HG03575 (cell line): ENCODE results near the gene GRIK3.

ENCODE experiments used
- ATAC-seq: cut with Tn5 transposase; IDR thresholded peaks from one replicate; pipeline ENCODE4 v1.9.1; 2021; ENCODE audit not compliant: unreplicated experiment, insufficient number of reproducible peaks, low FRiP score; ENCODE audit errors: extremely low read depth

Gene GRIK3

GRCh38 chr1:37021502-37021901 is 12.8 kb downstream of the GRIK3 start:
- ATAC-seq: no peak

GRCh38 chr1:37020653-37021277 is 13.6 kb downstream of the GRIK3 start:
- no peak for ATAC-seq

- ATAC-seq: no peak
These were observed 15.8 kb downstream of the GRIK3 start for GRCh38 chr1:37018510-37018909.

GRCh38 chr1:37017720-37018119 is 16.6 kb downstream of the GRIK3 start:
- ATAC-seq: no peak

- no peak for ATAC-seq
These were observed 18.2 kb downstream of the GRIK3 start for GRCh38 chr1:37016121-37016520.

GRCh38 chr1:37015713-37016112 is 18.6 kb downstream of the GRIK3 start:
- ATAC-seq: no peak

DNA sequence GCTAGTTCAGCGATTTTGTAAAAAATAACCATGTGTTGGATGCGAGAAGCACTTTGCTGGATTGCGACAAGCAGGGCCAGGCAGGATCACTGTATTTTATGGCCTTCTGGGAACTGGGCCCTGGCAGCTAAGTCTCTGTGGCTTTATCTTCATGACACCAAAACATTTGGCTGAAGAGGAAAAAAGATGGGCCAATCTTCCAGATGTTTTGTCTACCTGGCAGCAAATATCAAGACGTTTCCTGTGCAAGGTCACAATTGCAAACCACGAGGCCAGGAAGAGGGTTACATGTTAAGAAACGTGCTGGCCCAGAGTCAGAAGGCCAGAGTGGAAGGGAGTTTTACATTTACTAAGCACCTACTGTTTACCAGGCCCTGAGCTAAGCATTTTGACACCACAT is 22.1 kb downstream of the GRIK3 start:
- ATAC-seq: no peak

DNA sequence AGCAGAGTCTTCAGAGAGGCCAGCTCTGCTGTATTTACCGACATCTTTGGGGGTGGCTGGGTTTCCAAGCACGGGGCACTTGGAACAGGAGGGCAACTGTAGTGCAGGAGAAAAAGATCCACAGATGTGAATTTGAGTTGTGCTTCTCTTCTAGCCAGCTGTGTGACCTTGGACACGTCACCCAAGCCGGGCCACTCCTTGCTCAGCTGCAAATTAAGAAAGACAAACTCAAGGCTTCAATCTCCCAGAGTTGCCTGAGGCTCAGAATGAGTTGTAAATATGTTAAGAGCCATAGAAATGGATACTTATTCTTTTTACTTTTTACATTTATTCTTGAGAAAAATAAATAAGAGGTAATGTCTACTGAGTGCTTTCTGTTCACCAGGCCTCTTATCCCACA is 24.3 kb downstream of the GRIK3 start:
- no peak for ATAC-seq

- no peak for ATAC-seq
These were observed 24.8 kb downstream of the GRIK3 start for GRCh38 chr1:37009521-37009920.

- ATAC-seq: no peak
These were observed 28.0 kb downstream of the GRIK3 start for GRCh38 chr1:37006132-37006868.

DNA sequence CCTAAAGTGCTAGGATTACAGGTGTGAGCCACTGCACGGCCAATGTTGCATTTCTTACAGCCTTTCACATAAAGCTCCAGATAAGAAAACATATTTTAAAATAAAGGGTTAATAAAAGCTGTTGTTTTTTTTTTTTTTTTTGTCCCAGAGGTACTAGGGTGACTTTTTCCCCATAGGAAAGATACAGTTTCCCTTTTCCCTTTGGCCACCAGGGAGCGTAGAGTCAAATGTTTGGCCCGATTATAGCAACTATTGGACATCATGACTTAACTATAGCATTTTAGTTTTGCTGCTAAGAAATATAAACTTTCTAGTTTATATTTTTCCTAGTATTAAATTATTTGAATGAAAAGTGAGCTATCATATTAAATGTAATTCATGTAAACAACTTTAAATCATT is 31.4 kb downstream of the GRIK3 start:
- ATAC-seq: no peak

DNA sequence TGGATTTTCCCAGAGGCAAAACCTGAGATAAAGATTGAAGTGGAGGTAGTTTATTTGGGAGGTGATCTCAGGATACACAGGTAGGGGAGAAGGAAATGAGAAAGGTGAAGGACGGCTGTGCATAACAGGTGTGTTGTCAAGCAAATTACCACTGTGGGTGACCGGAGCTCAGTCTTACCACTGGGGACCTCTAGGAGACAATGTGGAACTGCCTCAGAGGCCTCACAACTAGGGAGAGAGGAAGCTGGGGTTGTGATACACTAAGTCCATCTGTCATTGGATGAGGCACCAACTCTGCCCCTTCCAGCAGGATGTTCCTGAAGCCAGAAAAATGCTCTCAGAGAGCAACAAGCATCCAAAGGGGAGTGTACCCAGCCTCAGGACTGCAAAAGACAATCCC is 32.6 kb downstream of the GRIK3 start:
- no peak for ATAC-seq

GRCh38 chr1:36996106-36996505 is 38.2 kb downstream of the GRIK3 start:
- ATAC-seq: no peak

GRCh38 chr1:36994868-36995267 is 39.4 kb downstream of the GRIK3 start:
- ATAC-seq: no peak

DNA sequence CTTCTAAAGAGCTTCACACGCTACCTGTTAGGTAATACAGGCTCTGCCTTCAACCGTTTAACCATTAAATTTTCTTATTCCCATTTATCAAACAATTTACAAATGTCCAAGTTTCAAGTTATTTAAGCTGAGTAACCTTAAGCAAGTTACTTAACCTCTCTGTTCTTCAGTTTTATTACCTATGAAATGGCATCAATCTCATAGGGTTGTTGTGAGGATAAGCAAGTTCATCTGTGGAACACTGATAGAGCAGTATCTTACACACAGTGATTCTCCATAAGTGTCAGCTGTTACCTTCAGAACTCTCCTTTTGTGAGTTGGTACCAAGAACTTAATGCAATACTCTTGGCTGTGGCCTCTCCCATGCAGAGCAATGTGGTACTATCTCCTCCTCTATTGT is 40.0 kb downstream of the GRIK3 start:
- ATAC-seq: no peak

DNA sequence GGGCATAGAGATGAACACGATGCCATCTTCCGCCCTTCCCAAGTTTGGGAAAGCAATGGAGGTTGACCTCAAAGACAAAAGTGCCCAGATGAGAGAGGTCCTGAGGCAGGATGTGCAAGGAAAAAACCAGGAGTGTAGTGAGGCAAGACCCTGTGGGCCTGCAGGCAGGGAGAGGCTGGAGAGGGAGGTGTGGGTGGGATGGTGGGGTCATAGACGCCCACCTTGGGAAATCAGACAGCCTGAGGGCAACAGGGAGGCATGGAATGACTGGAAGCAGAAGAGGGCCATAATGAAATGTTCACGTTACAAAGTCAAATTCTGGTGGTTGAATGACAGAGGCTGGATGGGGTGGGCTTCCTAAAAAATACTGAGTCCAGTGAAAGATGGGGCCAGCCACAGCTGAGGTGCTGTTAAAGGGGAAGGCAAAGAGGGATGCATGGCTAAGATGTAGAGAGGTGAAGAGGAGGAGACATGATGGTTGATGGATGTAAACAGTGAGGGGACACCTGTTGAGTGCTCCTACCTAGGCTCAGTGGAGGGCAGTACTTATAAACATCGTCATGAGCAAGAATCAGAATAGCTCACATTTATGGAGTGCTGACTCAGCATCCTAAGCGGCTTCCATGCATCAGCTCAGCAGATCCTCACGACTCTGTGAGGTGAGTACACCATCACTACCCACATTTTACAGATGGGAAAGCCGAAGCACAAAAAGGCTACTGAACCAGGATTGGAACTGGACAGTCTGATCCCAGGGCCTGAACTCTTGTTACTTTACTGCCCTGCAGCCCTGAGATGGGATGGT is 42.0 kb downstream of the GRIK3 start:
- no peak for ATAC-seq

GRCh38 chr1:36991551-36991950 is 42.8 kb downstream of the GRIK3 start:
- ATAC-seq: no peak

GRCh38 chr1:36990928-36991327 is 43.4 kb downstream of the GRIK3 start:
- ATAC-seq: no peak

- no peak for ATAC-seq
These were observed 45.1 kb downstream of the GRIK3 start for GRCh38 chr1:36989241-36989640.

GRCh38 chr1:36988741-36989193 is 45.5 kb downstream of the GRIK3 start:
- no peak for ATAC-seq
